Duodenal mucosa (tissue), 2 donors: ENCODE data around the gene C13orf42.

Experiments
- H3K27ac ChIP-seq: one replicate; pipeline ENCODE4 v1.7.0; 2013; ENCODE audit warnings: low read depth, low read length
- H3K27me3 ChIP-seq, 2 donors: one replicate each; pipeline ENCODE4 v1.7.0; 2013; ENCODE audit warnings: low read length in 2 of 2, control low read depth in 1 of 2; ENCODE audit not compliant: insufficient read depth in 2 of 2, control insufficient read depth in 1 of 2
- H3K36me3 ChIP-seq, 2 donors: one replicate each; pipeline ENCODE4 v1.7.0; 2013; ENCODE audit warnings: low read length in 2 of 2, control low read depth in 1 of 2; ENCODE audit not compliant: insufficient read depth in 2 of 2, control insufficient read depth in 1 of 2
- H3K4me1 ChIP-seq, 2 donors: one replicate each; pipeline ENCODE4 v1.7.0; 2013; ENCODE audit warnings: low read length in 2 of 2, control low read depth in 1 of 2; ENCODE audit not compliant: insufficient read depth in 2 of 2, control insufficient read depth in 1 of 2
- H3K4me3 ChIP-seq, 2 donors: one replicate each; pipeline ENCODE4 v1.7.0; 2013; ENCODE audit warnings: low read length in 2 of 2, low read depth in 1 of 2
- H3K9ac ChIP-seq, 2 donors: one replicate each; pipeline ENCODE4 v1.7.0; 2013; ENCODE audit warnings: low read length in 2 of 2, low read depth in 1 of 2
- H3K9me3 ChIP-seq, 2 donors: one replicate each; pipeline ENCODE4 v1.7.0; 2013; ENCODE audit warnings: low read length in 2 of 2, control low read depth in 1 of 2; ENCODE audit not compliant: control insufficient read depth in 1 of 2

C13orf42 gene

GRCh38 chr13:51050021-51050830, 60.8 kb downstream of the C13orf42 start:
- Histone ChIP-seq H3K4me3 (no peak overlapping the region), H3K36me3 (no peaks in the 10 kb centered on the region), H3K4me1 (no peaks in the 10 kb centered on the region)

GRCh38 chr13:51048616-51049015, 62.5 kb downstream of the C13orf42 start:
- H3K27ac ChIP-seq = no peak overlapping the region

More at GRCh38 chr13:51050021-51050830, 60.8 kb downstream of the C13orf42 start:
- no peak overlapping the region for H3K9ac ChIP-seq
- no peaks in the 10 kb centered on the region for H3K27me3 ChIP-seq
- H3K9me3 ChIP-seq = no peaks in the 10 kb centered on the region
- H3K27ac ChIP-seq = no peak overlapping the region

GRCh38 chr13:51048166-51048461, 63.0 kb downstream of the C13orf42 start:
- no peak overlapping the region for H3K4me3 ChIP-seq
- H3K27me3 ChIP-seq = no peaks in the 10 kb centered on the region
- no peaks in the 10 kb centered on the region for H3K36me3 ChIP-seq
- H3K4me1 ChIP-seq = no peaks in the 10 kb centered on the region
- no peak overlapping the region for H3K9ac ChIP-seq
- H3K27ac ChIP-seq = no peak overlapping the region
- H3K9me3 ChIP-seq = no peaks in the 10 kb centered on the region

More at GRCh38 chr13:51048616-51049015, 62.5 kb downstream of the C13orf42 start:
- no peaks in the 10 kb centered on the region for H3K27me3 ChIP-seq
- H3K4me1 ChIP-seq = no peaks in the 10 kb centered on the region
- H3K9ac ChIP-seq = no peak overlapping the region
- no peaks in the 10 kb centered on the region for H3K9me3 ChIP-seq
- no peaks in the 10 kb centered on the region for H3K36me3 ChIP-seq
- H3K4me3 ChIP-seq = no peak overlapping the region

GRCh38 chr13:51047434-51048165, 63.5 kb downstream of the C13orf42 start:
- no peaks in the 10 kb centered on the region for H3K9me3 ChIP-seq
- H3K4me3 ChIP-seq = no peak overlapping the region
- H3K27me3 ChIP-seq = no peaks in the 10 kb centered on the region
- H3K36me3 ChIP-seq = no peaks in the 10 kb centered on the region
- no peak overlapping the region for H3K27ac ChIP-seq
- H3K4me1 ChIP-seq = no peaks in the 10 kb centered on the region
- no peak overlapping the region for H3K9ac ChIP-seq

GRCh38 chr13:51045451-51045850, 65.6 kb downstream of the C13orf42 start:
- no peak overlapping the region for H3K9ac ChIP-seq
- H3K36me3 ChIP-seq = no peaks in the 10 kb centered on the region
- H3K4me3 ChIP-seq = no peak overlapping the region
- H3K4me1 ChIP-seq = no peaks in the 10 kb centered on the region
- H3K27me3 ChIP-seq = no peaks in the 10 kb centered on the region
- H3K27ac ChIP-seq = no peak overlapping the region
- H3K9me3 ChIP-seq = no peaks in the 10 kb centered on the region

GRCh38 chr13:51044023-51044665, 66.9 kb downstream of the C13orf42 start:
- Histone ChIP-seq H3K4me1 (no peaks in the 10 kb centered on the region), H3K27me3 (no peaks in the 10 kb centered on the region), H3K9me3 (no peaks in the 10 kb centered on the region), H3K9ac (no peak overlapping the region), H3K36me3 (no peaks in the 10 kb centered on the region), H3K27ac (no peak overlapping the region), H3K4me3 (no peak overlapping the region)

GRCh38 chr13:51043310-51043709, 67.8 kb downstream of the C13orf42 start:
- no peak overlapping the region for H3K27ac ChIP-seq
- no peak overlapping the region for H3K4me3 ChIP-seq
- H3K36me3 ChIP-seq = no peaks in the 10 kb centered on the region
- H3K9ac ChIP-seq = no peak overlapping the region
- H3K27me3 ChIP-seq = no peaks in the 10 kb centered on the region
- no peaks in the 10 kb centered on the region for H3K9me3 ChIP-seq
- no peaks in the 10 kb centered on the region for H3K4me1 ChIP-seq

GRCh38 chr13:51041710-51042109, 69.4 kb downstream of the C13orf42 start:
- Histone ChIP-seq H3K36me3 (no peaks in the 10 kb centered on the region), H3K4me3 (no peak overlapping the region), H3K4me1 (no peaks in the 10 kb centered on the region), H3K27me3 (no peaks in the 10 kb centered on the region), H3K27ac (no peak overlapping the region), H3K9ac (no peak overlapping the region), H3K9me3 (no peaks in the 10 kb centered on the region)

- H3K27me3 ChIP-seq = no peaks in the 10 kb centered on the region
- H3K4me3 ChIP-seq = no peak overlapping the region
- H3K4me1 ChIP-seq = no peaks in the 10 kb centered on the region
- no peaks in the 10 kb centered on the region for H3K9me3 ChIP-seq
- H3K36me3 ChIP-seq = no peaks in the 10 kb centered on the region
- H3K9ac ChIP-seq = no peak overlapping the region
- H3K27ac ChIP-seq = no peak overlapping the region
Observed at GRCh38 chr13:51041126-51041525, 69.9 kb downstream of the C13orf42 start.

- no peaks in the 10 kb centered on the region for H3K36me3 ChIP-seq
- H3K27ac ChIP-seq = no peak overlapping the region
- H3K4me1 ChIP-seq = no peaks in the 10 kb centered on the region
- no peaks in the 10 kb centered on the region for H3K27me3 ChIP-seq
- H3K9me3 ChIP-seq = no peaks in the 10 kb centered on the region
- no peak overlapping the region for H3K4me3 ChIP-seq
- no peak overlapping the region for H3K9ac ChIP-seq
Observed at GRCh38 chr13:51040431-51040830, 70.6 kb downstream of the C13orf42 start.
